Stimulated activated CD4-positive, alpha-beta T cell treated with anti-CD3 and anti-CD28 coated beads, Interleukin-1b, Interleukin-23, amount 100 ng/mL, for 1 hour (primary cell): ENCODE measurements around the gene WDR59.

Experiments
- DNase-seq, 2 donors: peaks; one replicate each; pipeline ENCODE4 v3.0.0-alpha.2; 2020; ENCODE audit warnings: low read depth in 2 of 2

The WDR59 gene

GRCh38 chr16:74903901-74904678, 80.8 kb downstream of the WDR59 start:
- DNase-seq, result no peak

- no peak for DNase-seq
Measured at GRCh38 chr16:74903120-74903519, 81.8 kb downstream of the WDR59 start.

GRCh38 chr16:74902161-74902560, 82.8 kb downstream of the WDR59 start:
- DNase-seq, result no peak

- no peak for DNase-seq
Measured at GRCh38 chr16:74901606-74902005, 83.3 kb downstream of the WDR59 start.

- DNase-seq, result no peak
Measured at GRCh38 chr16:74899816-74900215, 85.1 kb downstream of the WDR59 start.

GRCh38 chr16:74898659-74899058, 86.3 kb downstream of the WDR59 start:
- DNase-seq, result no peak

GRCh38 chr16:74896389-74897370, 88.2 kb downstream of the WDR59 start:
- DNase-seq, result no peak

- no peak for DNase-seq
Measured at GRCh38 chr16:74893541-74893940, 91.4 kb downstream of the WDR59 start.

GRCh38 chr16:74892574-74893461, 92.1 kb downstream of the WDR59 start:
- DNase-seq, result no peak

- DNase-seq, result no peak
Measured at GRCh38 chr16:74888888-74889287, 96.0 kb downstream of the WDR59 start.

- DNase-seq, result no peak
Measured at GRCh38 chr16:74888232-74888862, 96.6 kb downstream of the WDR59 start.

- DNase-seq, result no peak
Measured at GRCh38 chr16:74887084-74887483, 97.8 kb downstream of the WDR59 start.

GRCh38 chr16:74877706-74878105, 107.2 kb downstream of the WDR59 start:
- no peak for DNase-seq

- DNase-seq, result no peak
Measured at GRCh38 chr16:74874912-74875546, 109.9 kb downstream of the WDR59 start.

GRCh38 chr16:74874123-74874522, 110.8 kb downstream of the WDR59 start:
- DNase-seq, result no peak

GRCh38 chr16:74872302-74872701, 112.6 kb downstream of the WDR59 start:
- no peak for DNase-seq

GRCh38 chr16:74871608-74872007, 113.3 kb downstream of the WDR59 start:
- no peak for DNase-seq

- no peak for DNase-seq
Measured at GRCh38 chr16:74868501-74868900, 116.4 kb downstream of the WDR59 start.

- DNase-seq, result no peak
Measured at GRCh38 chr16:74868035-74868434, 116.9 kb downstream of the WDR59 start.

- DNase-seq, result no peak
Measured at GRCh38 chr16:74867281-74867849, 117.6 kb downstream of the WDR59 start.
